ENCODE data around the gene LGALSL. TPM values are rescaled to one million over a fixed set of nuclear protein-coding genes. Genes with fewer than 3 reads are reported as not detected.
A peak's percentile ranks its signal among the peaks of the same experiment; 100 is the strongest.

Gene LGALSL
- total RNA-seq, 1 donor from 2014 or later = 9.4 TPM

DNA sequence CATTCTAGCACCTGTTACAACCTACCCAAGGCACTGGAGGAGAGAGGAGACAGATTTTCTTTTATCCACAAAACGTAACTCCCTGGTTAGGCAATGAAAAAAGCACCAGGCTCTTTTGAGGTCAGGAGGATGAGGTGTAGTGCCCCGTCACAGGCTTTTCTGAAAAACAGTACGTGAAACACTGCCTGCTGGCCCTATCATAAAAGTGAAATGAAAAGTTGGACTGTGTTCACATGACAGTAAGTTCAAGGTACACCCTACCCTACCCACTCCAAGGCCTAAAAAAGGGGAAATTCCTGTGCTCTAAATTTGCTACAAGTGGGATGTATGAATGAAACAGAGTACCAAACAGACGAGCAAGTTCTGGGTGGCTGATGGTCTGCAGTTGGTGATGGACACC, 17.6 kb downstream of the LGALSL start:
- DNase-seq = no peak

DNA sequence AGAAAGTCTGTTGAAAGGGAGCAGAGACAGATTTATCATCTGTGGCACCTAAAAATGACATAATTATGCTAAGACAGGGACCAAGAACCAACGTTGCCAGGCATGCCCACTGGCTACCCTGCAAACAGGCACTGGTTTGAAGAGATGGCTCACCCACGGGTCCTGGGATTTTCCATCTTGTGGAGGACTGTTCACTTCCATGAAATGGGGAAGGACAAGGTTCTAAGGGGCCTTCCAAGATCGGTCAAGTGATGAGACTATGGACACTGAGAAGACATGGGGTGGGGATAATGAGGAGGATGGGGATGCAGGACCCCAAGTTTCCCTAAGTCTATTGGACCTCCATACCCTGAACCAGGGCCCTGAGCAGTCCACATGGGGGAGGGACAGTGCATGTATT, 18.9 kb downstream of the LGALSL start:
- no peak for DNase-seq

DNA sequence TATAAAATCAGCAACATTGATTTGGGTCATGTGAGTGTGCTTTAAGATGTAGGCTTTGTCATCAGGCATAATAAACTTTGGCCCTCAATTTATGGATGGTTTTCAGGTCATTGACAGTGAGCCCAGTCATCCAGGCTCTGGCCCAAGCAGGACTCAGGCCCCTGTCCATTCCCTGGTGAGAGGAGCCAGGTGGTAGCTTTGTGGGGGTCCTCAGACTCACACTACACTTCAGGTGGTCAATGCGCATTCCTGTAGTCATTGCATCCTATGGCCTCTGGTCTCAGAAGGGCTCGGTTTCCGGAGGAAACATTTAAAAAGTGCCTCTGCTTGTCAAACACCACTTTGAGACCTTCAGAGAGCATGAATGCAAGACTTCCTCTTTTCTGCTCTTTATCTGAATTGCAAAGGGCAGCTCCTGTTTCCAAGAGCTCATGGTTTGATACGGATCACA, 20.2 kb downstream of the LGALSL start:
- DNase-seq = no peak

DNA sequence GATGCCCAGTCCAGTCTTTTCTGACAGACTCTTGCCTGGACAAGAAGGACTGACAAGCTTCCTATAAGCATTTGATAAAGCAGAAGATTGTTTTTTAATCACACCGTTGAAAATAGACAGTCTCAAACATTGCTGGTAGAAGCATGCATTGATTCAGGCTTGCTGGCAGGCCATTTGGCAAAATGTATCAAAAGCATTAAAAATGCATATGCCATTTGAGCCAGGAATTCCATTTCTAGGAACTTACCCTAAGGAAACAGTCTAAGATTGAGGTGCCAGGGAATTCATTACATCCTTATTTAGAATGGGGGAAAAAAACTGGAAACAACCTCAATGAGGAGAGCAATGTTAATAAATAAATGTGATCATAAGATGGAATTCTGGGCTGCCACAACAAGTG, 20.7 kb downstream of the LGALSL start:
- DNase-seq = no peak

DNA sequence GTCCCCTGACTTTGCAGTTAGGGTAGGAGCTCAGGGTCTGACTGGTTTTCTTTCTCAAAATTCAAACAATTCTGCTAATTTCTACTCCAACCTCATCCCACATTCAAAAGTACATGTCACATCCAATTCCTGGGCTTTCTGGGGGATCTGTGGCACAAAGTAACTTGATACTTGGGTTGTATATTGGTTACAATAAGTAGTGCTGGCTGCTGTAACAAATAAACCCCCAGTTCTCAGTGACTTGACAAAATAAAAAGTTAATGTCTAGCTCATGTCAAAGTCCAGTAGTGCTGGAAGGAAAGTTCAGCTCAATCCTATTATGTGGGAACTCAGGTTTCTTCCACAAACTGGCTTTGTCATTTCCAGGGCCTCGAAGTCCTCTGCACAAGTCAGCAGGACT, 23.1 kb downstream of the LGALSL start:
- DNase-seq = no peak

DNA sequence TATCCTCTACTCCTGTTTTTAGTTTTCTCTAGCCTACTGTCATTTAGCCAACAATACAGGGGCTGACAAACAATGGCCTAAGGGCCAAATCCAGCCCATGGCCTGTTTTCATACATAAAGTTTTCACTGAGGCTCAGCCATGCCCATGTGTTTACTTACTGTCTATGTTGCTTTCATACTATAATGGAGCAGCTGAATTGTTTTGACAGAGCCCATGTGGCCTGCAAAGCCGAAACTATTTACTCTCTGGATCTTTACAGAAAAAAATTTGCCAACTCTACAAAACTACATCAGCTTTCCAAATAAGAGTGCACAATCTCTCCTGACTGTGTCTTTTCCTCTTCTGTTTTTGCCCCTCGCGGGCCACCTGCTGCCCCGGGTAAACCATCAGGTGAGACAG, 24.0 kb downstream of the LGALSL start:
- no peak for DNase-seq

DNA sequence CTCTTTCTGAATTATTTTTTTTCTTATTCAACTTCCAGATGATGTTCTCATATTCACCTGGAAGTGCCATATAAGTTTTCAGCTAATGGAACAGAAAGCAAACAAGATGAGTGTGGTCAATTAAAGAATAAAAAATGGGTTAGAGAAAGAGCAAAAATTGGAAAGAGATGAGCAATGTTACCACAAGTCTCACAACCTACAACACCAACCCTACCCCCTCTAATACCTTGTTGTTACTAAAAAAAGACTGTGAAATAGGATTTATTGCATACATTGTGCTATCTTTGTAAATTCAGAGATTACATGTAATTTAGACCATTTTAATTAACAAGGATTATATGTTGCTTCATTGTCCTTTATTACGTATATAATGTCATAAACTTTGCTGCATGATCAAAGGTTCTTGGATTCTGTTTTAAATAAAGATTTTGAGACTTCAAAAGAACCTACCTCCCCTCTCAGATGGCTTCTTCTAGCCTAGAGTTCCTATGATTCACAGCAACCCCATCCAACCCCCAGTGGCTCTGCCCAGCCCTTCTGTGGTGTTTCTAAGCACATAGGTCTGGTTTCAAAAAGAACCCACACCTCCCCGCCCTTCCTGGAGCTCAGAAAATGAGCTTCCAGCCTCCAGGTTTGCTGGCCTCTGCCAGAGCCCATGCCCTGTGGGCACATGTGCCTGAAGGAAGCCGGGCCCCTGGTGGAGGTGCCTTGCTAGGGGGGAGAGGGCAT, 24.7 kb downstream of the LGALSL start:
- no peak for DNase-seq

DNA sequence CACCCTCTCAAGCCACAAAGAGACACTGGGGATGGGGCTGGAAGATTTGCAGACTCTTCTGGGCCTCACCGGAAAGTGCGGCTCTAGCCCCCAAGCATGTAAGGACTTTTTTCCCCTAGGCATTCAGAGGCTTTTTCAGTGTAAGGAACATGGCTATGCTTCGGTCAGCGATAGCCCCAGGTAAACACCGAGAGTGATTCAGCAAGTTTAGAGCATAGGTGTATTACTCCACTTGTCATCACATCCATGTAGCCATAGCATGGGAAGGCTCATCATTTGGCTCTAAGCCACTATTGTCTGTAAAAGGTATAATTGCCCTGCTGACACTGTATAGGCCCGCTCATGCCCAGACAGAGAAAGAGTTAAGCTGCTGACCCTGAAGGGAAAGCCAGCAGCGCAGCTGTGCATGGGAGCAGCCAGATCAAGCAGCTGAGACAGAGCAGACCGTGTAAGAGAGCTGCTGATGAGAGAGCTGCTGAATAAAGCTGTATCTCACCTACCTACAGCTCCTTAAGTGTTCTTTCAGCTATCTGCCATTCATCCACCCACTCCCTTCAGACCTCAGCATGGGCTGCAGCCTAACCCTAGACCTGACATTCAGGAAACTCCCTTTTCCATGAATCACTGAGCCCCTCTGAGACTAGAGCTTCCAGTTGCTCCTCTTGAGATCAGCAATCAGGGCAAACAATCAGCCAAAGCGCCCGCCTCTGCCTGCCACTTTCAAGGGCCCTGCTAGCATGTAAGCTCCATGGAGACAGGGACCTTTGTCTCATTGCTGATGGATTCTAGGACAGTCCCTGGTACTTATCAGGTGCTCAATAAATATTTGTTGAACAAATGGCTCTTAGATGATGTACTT, 25.5 kb downstream of the LGALSL start:
- no peak for DNase-seq

DNA sequence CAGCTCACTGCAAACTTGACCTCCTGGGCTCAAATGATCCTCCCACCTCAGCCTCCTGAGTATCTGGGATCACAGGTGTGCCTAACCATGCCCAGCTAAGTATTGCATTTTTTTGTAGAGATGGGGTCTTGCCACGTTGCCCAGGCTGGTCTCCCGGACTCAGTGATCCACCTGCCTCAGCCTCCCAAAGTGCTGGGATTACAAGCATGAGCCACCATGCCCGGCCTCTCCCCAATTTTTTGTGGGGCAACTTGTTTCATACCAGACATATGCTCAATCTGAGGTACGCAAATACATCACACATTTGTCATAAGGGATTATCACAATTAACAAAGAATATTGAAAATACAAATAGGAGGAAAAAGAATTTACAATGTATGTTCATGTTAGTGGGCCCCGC, 27.7 kb downstream of the LGALSL start:
- no peak for DNase-seq

DNA sequence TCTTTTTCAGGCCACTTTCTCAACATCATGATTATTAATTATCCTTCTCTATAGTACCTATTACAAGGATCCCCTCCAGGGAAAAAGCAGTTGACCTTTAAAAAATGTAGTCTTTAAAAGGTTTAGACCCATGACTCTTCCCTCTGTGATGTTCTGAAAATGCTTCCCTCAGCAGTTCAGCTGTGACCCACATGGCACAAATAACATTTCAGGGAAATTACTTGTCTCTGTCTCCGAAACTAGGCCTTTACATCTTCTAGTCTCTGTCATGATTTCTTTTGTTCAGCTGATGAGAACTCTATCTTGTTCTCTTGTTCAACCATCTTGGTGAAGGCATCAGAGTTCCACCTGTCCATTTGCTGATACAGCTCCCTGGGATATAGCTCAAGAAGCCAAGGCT, 28.3 kb downstream of the LGALSL start:
- DNase-seq = no peak

DNA sequence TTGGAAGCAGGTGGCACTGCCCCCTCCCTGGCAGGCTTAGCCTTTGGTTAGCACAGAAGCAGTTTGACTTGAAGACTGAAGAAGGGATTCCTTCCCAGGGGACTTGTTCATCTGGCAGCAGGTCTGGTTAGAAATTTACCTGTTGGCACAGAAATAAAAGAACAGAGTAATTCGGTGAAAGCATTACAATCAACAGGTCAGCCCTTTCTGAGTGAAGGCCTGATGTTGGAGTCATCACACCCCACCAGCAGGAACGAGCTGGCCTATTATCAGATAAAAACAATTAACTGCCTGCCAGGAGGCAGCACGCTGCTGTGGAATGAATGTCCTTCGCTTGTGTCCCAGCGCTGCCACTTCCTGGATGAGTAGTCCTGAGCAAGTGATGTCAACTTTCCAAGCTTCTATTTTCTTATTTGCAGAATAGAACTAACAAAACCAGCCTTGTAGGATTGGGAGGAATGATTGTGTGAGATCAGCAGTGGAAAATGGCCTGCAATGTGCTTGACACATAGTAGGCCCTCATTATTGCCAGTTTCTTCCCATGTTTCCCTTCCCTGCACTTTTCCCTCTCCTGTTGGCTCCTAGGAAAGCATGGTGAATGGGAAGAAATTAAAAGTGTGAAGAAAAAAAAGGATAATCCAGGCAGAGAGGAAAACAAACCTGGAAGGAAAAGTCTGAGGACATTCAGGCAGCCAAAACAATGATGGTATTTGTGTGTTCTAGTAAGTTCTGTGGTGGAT, 29.0 kb downstream of the LGALSL start:
- peak; percentile 61 for DNase-seq

DNA sequence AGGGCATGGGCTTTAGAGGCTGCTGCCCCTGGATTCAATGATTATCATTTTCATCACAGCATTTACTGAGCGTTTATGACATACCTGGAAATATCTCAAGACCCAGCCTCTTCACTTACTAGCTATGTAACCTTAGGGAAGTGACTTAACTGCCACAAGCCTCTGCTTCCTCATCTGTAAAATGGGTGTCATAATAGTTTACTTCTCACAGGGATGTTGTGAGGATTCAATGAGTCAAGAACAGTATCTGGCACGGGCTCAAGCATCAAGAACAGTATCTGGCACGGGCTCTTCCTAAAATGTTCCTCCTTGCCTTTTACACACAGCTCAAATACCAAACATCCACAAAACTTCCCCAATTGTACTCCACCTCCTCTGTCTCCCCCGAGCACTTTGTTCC, 31.4 kb downstream of the LGALSL start:
- DNase-seq = no peak

DNA sequence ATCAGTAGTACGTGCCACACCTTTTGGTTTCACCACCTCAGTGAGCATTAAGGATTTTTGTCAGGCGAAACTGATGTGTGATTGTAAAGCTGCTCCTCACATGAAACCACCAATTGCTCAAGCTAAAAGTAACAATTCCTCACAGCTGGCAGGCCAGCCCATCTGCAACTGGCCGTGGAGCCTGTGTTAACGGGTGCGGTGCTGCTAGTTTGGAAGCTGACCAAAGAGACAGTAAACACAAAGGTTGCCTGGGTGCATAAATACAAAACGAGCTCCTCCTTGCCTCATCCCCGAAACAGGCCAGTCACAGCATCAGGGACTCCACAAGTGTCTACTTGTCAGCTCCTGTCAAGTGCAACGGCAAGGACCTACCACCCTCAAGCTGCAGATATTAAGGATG, 32.0 kb downstream of the LGALSL start:
- DNase-seq = no peak

DNA sequence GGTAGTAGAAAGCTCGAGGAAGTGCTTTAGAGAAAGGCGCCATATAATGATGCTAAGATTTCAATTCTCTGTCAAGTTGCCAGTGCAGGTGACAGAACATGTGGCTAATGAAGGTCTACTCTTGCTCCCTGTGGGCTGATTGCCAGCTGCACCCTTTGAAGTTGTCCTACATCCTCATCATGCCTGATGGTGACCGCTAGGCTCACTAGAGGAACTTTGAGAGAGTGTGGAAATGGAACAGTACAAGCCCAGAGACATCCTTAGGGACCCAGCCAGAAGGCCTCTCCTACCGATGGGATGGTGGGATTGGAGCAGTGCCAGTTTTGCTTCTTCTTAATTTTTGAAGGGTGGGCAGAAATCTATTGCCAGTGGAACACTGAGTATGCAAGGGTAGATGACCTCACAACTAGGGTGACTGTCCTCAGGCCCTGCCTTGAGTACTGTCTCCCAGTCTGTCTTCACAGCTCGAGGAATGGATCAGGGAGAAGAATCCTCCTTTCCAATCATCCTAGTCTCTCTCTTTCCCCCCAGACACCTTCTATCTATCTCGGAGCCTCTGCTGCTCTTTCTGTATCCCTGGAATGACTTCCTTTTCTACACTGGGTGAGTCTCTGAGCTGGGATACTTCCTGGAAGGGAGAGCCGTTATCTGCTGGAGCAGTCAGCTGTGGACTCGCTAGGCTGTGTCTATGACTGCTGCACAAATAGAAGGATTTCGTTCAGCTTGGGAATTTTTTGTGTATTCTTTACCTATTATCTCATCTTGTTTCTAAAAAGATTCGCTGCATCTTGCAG, 33.5 kb downstream of the LGALSL start:
- DNase-seq = no peak

DNA sequence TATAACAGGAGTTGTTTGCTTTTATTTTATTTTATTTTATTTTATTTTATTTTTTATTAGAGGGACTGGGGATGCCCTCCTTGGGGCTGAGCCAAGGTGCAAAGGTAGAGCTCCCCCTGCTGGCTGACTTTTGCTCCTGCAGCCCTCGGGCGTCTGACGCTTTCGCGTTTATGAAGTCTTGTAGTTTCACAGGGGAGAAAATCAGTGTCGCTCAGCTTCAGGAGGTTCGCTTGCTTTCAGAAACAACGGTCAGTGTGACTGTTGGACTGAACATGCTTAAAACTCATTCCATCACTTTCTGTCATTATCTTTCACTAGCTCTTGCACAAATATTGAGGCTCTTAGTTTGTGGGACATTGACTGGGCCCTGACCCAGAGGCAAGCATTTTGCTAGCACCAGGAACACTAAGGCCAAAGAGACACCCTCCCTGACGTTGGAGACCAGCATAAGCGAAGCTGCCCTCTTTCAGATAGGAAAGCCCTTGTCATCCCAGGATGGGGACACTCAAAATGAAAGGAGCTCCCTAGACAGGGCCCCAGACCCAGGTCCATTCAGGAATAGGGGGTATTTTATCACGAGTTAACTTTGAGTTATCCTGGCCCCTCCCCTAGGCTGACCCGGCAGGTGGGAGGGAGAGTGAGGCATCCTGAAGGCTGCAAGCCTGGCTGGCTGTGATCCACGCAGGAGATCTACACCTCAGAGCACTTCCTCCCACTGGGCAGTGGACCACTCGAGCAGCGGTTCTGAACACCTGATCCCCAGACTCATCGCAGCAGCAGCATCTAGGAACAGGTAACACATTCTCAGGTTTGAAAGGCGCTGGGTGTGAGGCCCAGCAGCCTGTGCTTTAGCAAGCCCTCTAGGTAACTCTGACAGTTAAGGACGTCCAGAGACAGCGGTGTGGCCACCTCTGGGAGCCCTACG, 34.4 kb downstream of the LGALSL start:
- DNase-seq = peak; percentile 83

DNA sequence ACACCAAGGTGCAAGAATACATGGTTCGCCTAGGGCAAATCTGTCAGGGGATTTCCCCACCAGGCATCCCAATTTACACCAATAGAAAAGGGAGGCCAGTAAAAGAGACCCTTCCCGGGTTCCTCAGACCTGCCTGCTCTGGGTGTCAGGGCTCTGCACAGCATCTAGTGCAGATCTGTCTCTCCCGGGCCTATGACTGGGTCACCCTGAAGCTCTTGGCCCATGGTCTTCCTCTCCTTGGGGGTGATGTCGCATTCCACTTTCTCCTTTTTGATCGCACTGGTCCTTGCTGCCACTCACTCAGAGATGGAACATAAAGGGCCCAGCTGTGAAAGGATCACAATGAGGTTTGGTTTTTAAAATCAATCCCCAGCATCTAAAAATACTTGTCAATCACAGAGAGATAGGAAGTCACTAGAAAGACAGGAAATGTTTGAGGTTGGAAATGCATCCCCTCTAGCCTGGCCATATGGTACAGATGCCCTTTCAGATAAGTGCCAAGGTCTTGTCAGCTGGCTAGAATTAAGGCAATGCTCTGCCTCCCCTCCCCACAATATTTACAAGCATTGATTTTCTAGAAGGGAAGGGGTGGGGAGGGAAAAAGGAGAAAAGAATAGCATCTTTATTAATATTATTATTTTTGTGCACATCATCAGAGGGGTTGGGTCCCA, 35.3 kb downstream of the LGALSL start:
- DNase-seq = peak; percentile 38

DNA sequence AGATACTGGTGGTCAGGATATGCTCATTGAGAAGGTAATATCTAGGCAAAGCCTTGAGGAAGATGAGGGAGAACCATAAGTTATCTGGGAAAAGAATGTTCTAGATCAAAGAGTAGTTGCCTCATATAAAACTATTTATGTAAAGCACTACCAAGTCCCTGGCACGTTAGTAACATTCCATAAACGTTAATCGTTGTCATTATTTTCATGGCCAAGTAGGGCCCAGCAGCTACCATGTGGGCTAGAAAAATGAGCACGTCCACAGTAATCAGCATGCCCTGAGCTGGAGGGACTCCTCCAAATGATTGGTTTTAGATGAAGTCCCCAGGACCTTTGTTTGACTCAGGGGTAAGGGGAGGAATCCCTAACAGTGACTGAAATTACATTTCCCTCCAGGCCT, 37.5 kb downstream of the LGALSL start:
- DNase-seq = peak; percentile 29

DNA sequence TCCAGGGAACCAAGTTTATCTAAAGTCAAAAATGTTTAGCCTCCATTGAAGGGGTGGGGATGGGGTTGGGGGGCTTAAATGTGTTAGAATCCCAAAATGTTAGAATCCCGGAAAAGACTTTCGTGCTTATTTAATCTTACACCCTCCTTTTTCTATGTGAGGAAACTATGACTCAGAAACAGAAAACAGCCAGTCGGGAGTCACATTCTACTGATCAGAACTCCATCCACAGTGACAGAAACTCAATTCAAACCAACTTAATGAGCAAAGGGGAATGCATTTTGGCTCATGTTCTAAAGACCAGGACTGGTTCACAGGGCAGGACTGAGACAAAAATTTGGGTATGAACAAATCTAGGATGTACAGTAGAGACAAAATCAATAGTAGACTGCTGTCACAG, 38.3 kb downstream of the LGALSL start:
- DNase-seq = peak; percentile 69

DNA sequence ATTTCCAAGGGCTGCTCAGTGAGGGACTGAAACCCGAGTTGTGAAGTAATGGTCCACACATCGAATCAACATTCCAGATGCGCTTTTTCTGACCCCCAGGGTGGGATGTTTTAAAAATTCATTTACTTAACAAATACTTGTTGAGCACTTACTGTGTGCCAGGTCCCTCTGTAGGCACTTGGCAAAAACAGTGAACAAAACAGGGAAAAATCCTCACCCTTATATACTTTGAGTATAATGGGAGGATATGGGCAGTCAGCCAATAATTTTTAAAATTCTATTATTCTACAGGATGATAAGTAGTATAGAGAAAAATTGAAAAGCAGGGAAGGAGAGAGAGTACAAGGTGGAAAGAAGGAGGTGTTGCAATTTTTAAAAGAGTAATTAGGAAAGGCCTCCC, 38.9 kb downstream of the LGALSL start:
- DNase-seq = peak; percentile 41

DNA sequence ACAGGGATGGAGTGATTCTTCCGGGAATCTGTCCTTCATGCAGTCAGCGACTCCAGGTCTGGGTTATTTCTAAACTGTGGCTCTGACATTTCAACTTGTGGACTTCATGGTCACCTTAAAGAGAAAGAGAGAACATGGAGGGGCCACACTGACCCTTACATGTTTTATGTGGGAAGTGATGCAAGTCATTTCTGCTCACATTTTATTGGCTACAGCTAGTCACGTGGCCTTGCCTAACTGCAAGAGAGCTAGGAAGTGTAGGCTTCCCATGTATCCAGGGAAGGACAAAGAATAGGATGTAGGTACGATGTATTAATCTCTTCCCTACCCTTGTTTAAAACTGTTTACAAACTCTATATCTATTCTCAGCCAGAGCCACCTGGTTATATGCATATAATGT, 39.8 kb downstream of the LGALSL start:
- DNase-seq = no peak

DNA sequence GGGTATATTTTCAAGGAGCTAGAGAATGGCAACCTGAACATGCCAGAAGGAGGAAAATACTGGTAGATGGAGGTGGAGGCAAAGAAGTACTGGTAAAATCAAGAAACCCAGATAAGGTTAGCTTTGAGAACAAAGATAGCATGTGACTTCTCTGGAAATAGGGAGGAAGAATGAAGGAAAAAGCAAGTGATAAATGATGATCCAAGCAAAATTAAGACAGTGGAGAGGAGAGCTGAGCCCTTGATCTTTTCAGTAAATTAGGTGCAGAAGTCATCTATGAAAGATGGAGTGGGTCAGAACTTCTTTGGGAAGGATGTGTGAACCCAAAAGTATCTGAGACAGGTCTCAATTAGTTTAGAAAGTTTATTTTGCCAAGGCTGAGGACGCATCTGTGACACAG, 44.5 kb downstream of the LGALSL start:
- no peak for DNase-seq
